Hematopoietic multipotent progenitor cell (in vitro differentiated cells): ENCODE results near the gene OR5M11. TPM values are rescaled to one million over a fixed set of nuclear protein-coding genes. Genes with fewer than 3 reads are reported as not detected.
"Not testable (repeated sequence)": the region's sequence is repeated elsewhere in the genome, so short reads cannot be mapped to it uniquely, and the experiment has no call there.

Source experiments
- DNase-seq, 3 donors: peaks; one replicate each; pipeline ENCODE4 v3.0.0-alpha.2; 2011 to 2015; ENCODE audit warnings: low read depth in 2 of 3, low spot score in 2 of 3
- total RNA-seq: library from RNA; depleted of rRNA; stranded (reverse); fragments of >200 nt; gene quantifications from one replicate; pipeline ENCODE4 v1.2.3, GENCODE V29; 2012

OR5M11 gene
- total RNA-seq = not detected

GRCh38 chr11:56543157-56543556 lies at the start of gene OR5M11:
OR5M11 (minus strand) TSS chr11:56543257; CDS start chr11:56543257, 0 bp downstream.
- no peak for DNase-seq

- DNase-seq = not testable (repeated sequence)
Measured at GRCh38 chr11:56592088-56592717, 49.1 kb upstream of the OR5M11 start.

- no peak for DNase-seq
Measured at GRCh38 chr11:56577621-56578020, 34.6 kb upstream of the OR5M11 start, which contains the start of gene OR5M10. OR5M10 (minus strand) TSS chr11:56577721; CDS start chr11:56577721, 0 bp downstream.

GRCh38 chr11:56558574-56558973 lies 15.5 kb upstream of the OR5M11 start:
- no peak for DNase-seq

GRCh38 chr11:56554691-56555090 lies 11.6 kb upstream of the OR5M11 start:
- DNase-seq = not testable (repeated sequence)

- DNase-seq = no peak
Measured at GRCh38 chr11:56545531-56545930, 2.5 kb upstream of the OR5M11 start.

GRCh38 chr11:56543739-56544138 lies 682 bp upstream of the OR5M11 start:
- DNase-seq = no peak

- DNase-seq = no peak
Measured at GRCh38 chr11:56533054-56533740, 9.9 kb downstream of the OR5M11 start.

- DNase-seq = no peak
Measured at GRCh38 chr11:56531856-56532255, 11.2 kb downstream of the OR5M11 start.

- no peak for DNase-seq
Measured at GRCh38 chr11:56522008-56522407, 21.0 kb downstream of the OR5M11 start.

GRCh38 chr11:56513280-56513679 lies 29.8 kb downstream of the OR5M11 start:
- DNase-seq = no peak

GRCh38 chr11:56509439-56509838 lies 33.6 kb downstream of the OR5M11 start:
- DNase-seq = no peak

GRCh38 chr11:56497010-56497409 lies 46.0 kb downstream of the OR5M11 start:
- no peak for DNase-seq

- no peak for DNase-seq
Measured at GRCh38 chr11:56495117-56495516, 47.9 kb downstream of the OR5M11 start.

Other genes starting within 250 kb of the OR5M11 start
- not detected for gene OR8K3, start 228.1 kb downstream of the OR5M11 start, total RNA-seq
- not detected for gene OR8K1, start 197.2 kb downstream of the OR5M11 start, total RNA-seq
- gene OR8J1, start 189.0 kb downstream of the OR5M11 start, total RNA-seq = not detected
- gene OR8U1, start 167.6 kb downstream of the OR5M11 start, total RNA-seq = not detected
- gene OR5AL1, start 130.6 kb downstream of the OR5M11 start, total RNA-seq = not detected
- not detected for gene OR5M3, start 69.9 kb downstream of the OR5M11 start, total RNA-seq
- gene OR5M8, start 51.9 kb downstream of the OR5M11 start, total RNA-seq = not detected
- gene OR5M10, start 34.5 kb upstream of the OR5M11 start, total RNA-seq = not detected
- not detected for gene OR5M1, start 71.6 kb upstream of the OR5M11 start, total RNA-seq
- gene OR5AP2, start 99.2 kb upstream of the OR5M11 start, total RNA-seq = not detected
- gene OR5AR1, start 120.4 kb upstream of the OR5M11 start, total RNA-seq = not detected
- gene OR9G1, start 155.8 kb upstream of the OR5M11 start, total RNA-seq = under 0.01 TPM
- not detected for gene OR9G4, start 205.4 kb upstream of the OR5M11 start, total RNA-seq